CD4-positive, alpha-beta memory T cell (primary cell): ENCODE results near the gene TFAM. TPM values are rescaled to one million over a fixed set of nuclear protein-coding genes. Genes with fewer than 3 reads are reported as not detected.

ENCODE experiments used
- CTCF ChIA-PET: fragments of 350-600 bp; sonication (Branson Sonifier 250); formaldehyde crosslinking; loops from one replicate; lab custom pipeline; 2021; ENCODE audit warnings: inconsistent platforms; ENCODE audit not compliant: partially characterized antibody; lab: Charles Lee
- POLR2A ChIA-PET: fragments of 350-600 bp; sonication (Branson Sonifier 250); formaldehyde crosslinking; loops from one replicate; lab custom pipeline; 2021; ENCODE audit not compliant: partially characterized antibody; lab: Charles Lee
- DNase-seq, 5 donors: peaks; one replicate each; pipeline versions ENCODE4 v3.0.0 to v3.0.0-alpha.2; 2020 to 2022; ENCODE audit warnings: mixed read lengths in 1 of 5
- H3K27ac ChIP-seq: one replicate; pipeline ENCODE4 v1.7.0; 2013; ENCODE audit warnings: low read depth, low read length
- H3K27me3 ChIP-seq: 2 replicates; pipeline ENCODE4 v1.7.0; 2013; ENCODE audit warnings: mild to moderate bottlenecking, low read length, moderate library complexity; ENCODE audit not compliant: insufficient read depth
- H3K36me3 ChIP-seq: 2 replicates; pipeline ENCODE4 v1.7.0; 2013; ENCODE audit warnings: mild to moderate bottlenecking, low read length, moderate library complexity; ENCODE audit not compliant: insufficient read depth
- H3K4me1 ChIP-seq: 2 replicates; pipeline ENCODE4 v1.7.0; 2013; ENCODE audit warnings: mild to moderate bottlenecking, low read length, moderate library complexity; ENCODE audit not compliant: insufficient read depth
- H3K4me3 ChIP-seq, 2 donors: one replicate each; pipeline ENCODE4 v1.7.0; 2013; ENCODE audit warnings: low read length in 2 of 2, mild to moderate bottlenecking in 1 of 2
- H3K9me3 ChIP-seq, 2 donors: one replicate each; pipeline ENCODE4 v1.7.0; 2013; ENCODE audit warnings: low read length in 2 of 2, control low read depth in 1 of 2; ENCODE audit not compliant: control insufficient read depth in 1 of 2
- H3K27ac Mint-ChIP-seq, 7 donors: one replicate each; pipeline ENCODE4 v1.8.0; 2020 to 2021; ENCODE audit warnings: mixed read lengths in 7 of 7, mild to moderate bottlenecking in 6 of 7, inconsistent platforms in 3 of 7, moderate library complexity in 3 of 7
- H3K27me3 Mint-ChIP-seq, 2 donors: one replicate each; pipeline ENCODE4 v1.8.0; 2020 to 2021; ENCODE audit warnings: mixed read lengths in 2 of 2
- H3K36me3 Mint-ChIP-seq, 2 donors: one replicate each; pipeline ENCODE4 v1.8.0; 2020 to 2021; ENCODE audit warnings: mixed read lengths in 2 of 2, inconsistent platforms in 1 of 2, mild to moderate bottlenecking in 1 of 2
- H3K4me1 Mint-ChIP-seq, 4 donors: one replicate each; pipeline ENCODE4 v1.8.0; 2020 to 2021; ENCODE audit warnings: mixed read lengths in 4 of 4, mild to moderate bottlenecking in 1 of 4
- H3K4me3 Mint-ChIP-seq, 8 donors: one replicate each; pipeline ENCODE4 v1.8.0; 2020 to 2021; ENCODE audit warnings: mixed read lengths in 8 of 8, mild to moderate bottlenecking in 7 of 8, moderate library complexity in 6 of 8, inconsistent platforms in 3 of 8
- H3K9me3 Mint-ChIP-seq, 8 donors: one replicate each; pipeline ENCODE4 v1.8.0; 2020 to 2021; ENCODE audit warnings: mixed read lengths in 8 of 8, mild to moderate bottlenecking in 5 of 8, inconsistent platforms in 3 of 8, moderate library complexity in 1 of 8
- intact Hi-C: fragments of 100-400 bp; cut with micrococcal nuclease; formaldehyde crosslinking; loops from one replicate; pipeline ENCODE4 v1.15.1; 2023
- polyA plus RNA-seq, 2 donors: library from polyadenylated mRNA; unstranded; fragments of 300-500 nt; fragmentation: Illumina TruSeq; gene quantifications; one replicate each; pipeline ENCODE4 v1.2.3, GENCODE V29; 2021
- total RNA-seq, 2 experiments: library from RNA; stranded (reverse); gene quantifications; one replicate each; pipeline ENCODE4 v1.2.3, GENCODE V29; 2021

TFAM gene
- total and polyA plus RNA-seq, 4 experiments from 2014 or later = 28.5 to 52.1 (median 44.1) TPM

- Histone ChIP-seq H3K4me1 (no peaks in the 10 kb centered on the region), H3K4me3 (no peak overlapping the region), H3K9me3 (no peaks in the 10 kb centered on the region), H3K27ac (no peak overlapping the region), H3K27me3 (no peaks in the 10 kb centered on the region), H3K36me3 (no peaks in the 10 kb centered on the region)
- H3K27me3 Mint-ChIP-seq = no peaks in the 10 kb centered on the region
- ChIA-PET POLR2A (interaction anchor here (0.9 to 1.6 kb wide), 2 partner anchors 12 to 15 kb away, joined by 4 read pairs; no protein-coding TSS in a partner anchor), CTCF (interaction anchor here (1.1 kb wide), 1 partner anchor 35 kb away, joined by 3 read pairs; no protein-coding TSS in a partner anchor)
- H3K36me3 Mint-ChIP-seq = peaks cover 7 to 22% of the 10 kb centered on the region in 2 donors
- H3K27ac Mint-ChIP-seq = peak overlapping the region in 1 of 7 donors; percentile 10
- H3K4me1 Mint-ChIP-seq = peaks cover 23 to 34% (median 27%) of the 10 kb centered on the region in 4 donors
- H3K4me3 Mint-ChIP-seq = no peak overlapping the region
- no peaks in the 10 kb centered on the region for H3K9me3 Mint-ChIP-seq
- intact Hi-C loops = no loop called here
- no peak for DNase-seq
These were observed 35.2 kb upstream of the TFAM start for GRCh38 chr10:58350023-58350422.

GRCh38 chr10:58350619-58351323 is 34.4 kb upstream of the TFAM start:
- Histone ChIP-seq H3K27me3 (no peaks in the 10 kb centered on the region), H3K4me1 (no peaks in the 10 kb centered on the region), H3K27ac (no peak overlapping the region), H3K4me3 (no peak overlapping the region), H3K9me3 (no peaks in the 10 kb centered on the region), H3K36me3 (no peaks in the 10 kb centered on the region)
- Mint-ChIP-seq H3K9me3 (no peaks in the 10 kb centered on the region), H3K27ac (no peak overlapping the region), H3K27me3 (no peaks in the 10 kb centered on the region), H3K36me3 (peaks cover 7 to 17% of the 10 kb centered on the region in 2 donors), H3K4me1 (peaks cover 24 to 37% (median 26%) of the 10 kb centered on the region in 4 donors), H3K4me3 (no peak overlapping the region)
- CTCF ChIA-PET = interaction anchor here (1.1 kb wide), 1 partner anchor 34 kb away, joined by 3 read pairs; no protein-coding TSS in a partner anchor
- POLR2A ChIA-PET = interaction anchor here (1.6 kb wide), 1 partner anchor 16 kb away, joined by 4 read pairs; no protein-coding TSS in a partner anchor
- no peak for DNase-seq
- intact Hi-C loops = no loop called here

GRCh38 chr10:58351616-58352578 is 33.3 kb upstream of the TFAM start:
- no peak overlapping the region for H3K4me3 ChIP-seq
- H3K9me3 ChIP-seq = no peaks in the 10 kb centered on the region
- Mint-ChIP-seq H3K36me3 (peaks cover 4 to 9% of the 10 kb centered on the region in 2 donors), H3K27ac (no peak overlapping the region), H3K4me1 (peaks cover 22 to 32% (median 28%) of the 10 kb centered on the region in 4 donors), H3K27me3 (no peaks in the 10 kb centered on the region), H3K4me3 (no peak overlapping the region), H3K9me3 (no peaks in the 10 kb centered on the region)
- no peak for DNase-seq
- CTCF ChIA-PET = no interaction called here
- H3K4me1 ChIP-seq = no peaks in the 10 kb centered on the region
- intact Hi-C loops = no loop called here
- H3K27ac ChIP-seq = no peak overlapping the region
- H3K27me3 ChIP-seq = no peaks in the 10 kb centered on the region
- H3K36me3 ChIP-seq = no peaks in the 10 kb centered on the region
- POLR2A ChIA-PET = no interaction called here

GRCh38 chr10:58352956-58353610 is 32.1 kb upstream of the TFAM start:
- no peaks in the 10 kb centered on the region for H3K27me3 Mint-ChIP-seq
- no peak overlapping the region for H3K4me3 ChIP-seq
- H3K36me3 Mint-ChIP-seq = peaks cover 0 to 2% of the 10 kb centered on the region in 2 donors
- H3K4me3 Mint-ChIP-seq = no peak overlapping the region
- no peaks in the 10 kb centered on the region for H3K9me3 ChIP-seq
- no peak for DNase-seq
- H3K27me3 ChIP-seq = no peaks in the 10 kb centered on the region
- intact Hi-C loops = no loop called here
- no peaks in the 10 kb centered on the region for H3K9me3 Mint-ChIP-seq
- H3K4me1 ChIP-seq = no peaks in the 10 kb centered on the region
- H3K27ac Mint-ChIP-seq = peak overlapping the region in 1 of 7 donors; percentile 1
- no peak overlapping the region for H3K27ac ChIP-seq
- CTCF ChIA-PET = no interaction called here
- no peaks in the 10 kb centered on the region for H3K36me3 ChIP-seq
- peaks cover 22 to 38% (median 29%) of the 10 kb centered on the region in 4 donors for H3K4me1 Mint-ChIP-seq
- POLR2A ChIA-PET = no interaction called here

- Histone ChIP-seq H3K4me1 (peaks cover 25% of the 10 kb centered on the region), H3K27me3 (no peaks in the 10 kb centered on the region), H3K36me3 (no peaks in the 10 kb centered on the region), H3K9me3 (no peaks in the 10 kb centered on the region), H3K4me3 (no peak overlapping the region), H3K27ac (no peak overlapping the region)
- Mint-ChIP-seq H3K4me1 (peaks cover 28 to 46% (median 34%) of the 10 kb centered on the region in 4 donors), H3K36me3 (peaks cover 3 to 4% of the 10 kb centered on the region in 2 donors), H3K27me3 (no peaks in the 10 kb centered on the region), H3K9me3 (no peaks in the 10 kb centered on the region), H3K27ac (peak overlapping the region in 1 of 7 donors; percentile 58), H3K4me3 (no peak overlapping the region)
- no peak for DNase-seq
- CTCF ChIA-PET = no interaction called here
- POLR2A ChIA-PET = no interaction called here
- intact Hi-C loops = no loop called here
These were observed 28.5 kb upstream of the TFAM start for GRCh38 chr10:58356756-58357155.

- Mint-ChIP-seq H3K4me1 (peaks cover 24 to 42% (median 30%) of the 10 kb centered on the region in 4 donors), H3K9me3 (no peaks in the 10 kb centered on the region), H3K4me3 (no peak overlapping the region), H3K27ac (peak overlapping the region in 2 of 7 donors; percentile 1 to 57), H3K27me3 (no peaks in the 10 kb centered on the region), H3K36me3 (peaks cover 4 to 7% of the 10 kb centered on the region in 2 donors)
- Histone ChIP-seq H3K9me3 (no peaks in the 10 kb centered on the region), H3K27ac (no peak overlapping the region), H3K4me3 (no peak overlapping the region), H3K27me3 (no peaks in the 10 kb centered on the region), H3K36me3 (no peaks in the 10 kb centered on the region), H3K4me1 (peaks cover 25% of the 10 kb centered on the region)
- CTCF ChIA-PET = interaction anchor here (0.7 kb wide), 1 partner anchor 293 kb away, joined by 3 read pairs; no protein-coding TSS in a partner anchor
- intact Hi-C loops = no loop called here
- DNase-seq = no peak
- POLR2A ChIA-PET = no interaction called here
These were observed 26.8 kb upstream of the TFAM start for GRCh38 chr10:58358314-58358933.
